Astrocyte of the spinal cord (primary cell): ENCODE data around the gene HK3.

Experiments
- DNase-seq: peaks from one replicate; pipeline ENCODE4 v3.0.0; 2011; ENCODE audit warnings: low read depth, low spot score
- H3K4me3 ChIP-seq: 2 replicates; pipeline ENCODE4 v1.5.1; 2011; ENCODE audit warnings: low read depth, mild to moderate bottlenecking, low read length, moderate library complexity
- CTCF ChIP-seq: IDR thresholded peaks from 2 replicates; pipeline ENCODE4 v1.5.1; 2012; ENCODE audit warnings: low read depth, mild to moderate bottlenecking, low read length, inconsistent platforms
- in situ Hi-C: cut with HindIII; loops from 2 replicates; pipeline ENCODE4 v1.10.0; 2017; ENCODE audit warnings: low sequenced_read_pairs

HK3 gene

DNA sequence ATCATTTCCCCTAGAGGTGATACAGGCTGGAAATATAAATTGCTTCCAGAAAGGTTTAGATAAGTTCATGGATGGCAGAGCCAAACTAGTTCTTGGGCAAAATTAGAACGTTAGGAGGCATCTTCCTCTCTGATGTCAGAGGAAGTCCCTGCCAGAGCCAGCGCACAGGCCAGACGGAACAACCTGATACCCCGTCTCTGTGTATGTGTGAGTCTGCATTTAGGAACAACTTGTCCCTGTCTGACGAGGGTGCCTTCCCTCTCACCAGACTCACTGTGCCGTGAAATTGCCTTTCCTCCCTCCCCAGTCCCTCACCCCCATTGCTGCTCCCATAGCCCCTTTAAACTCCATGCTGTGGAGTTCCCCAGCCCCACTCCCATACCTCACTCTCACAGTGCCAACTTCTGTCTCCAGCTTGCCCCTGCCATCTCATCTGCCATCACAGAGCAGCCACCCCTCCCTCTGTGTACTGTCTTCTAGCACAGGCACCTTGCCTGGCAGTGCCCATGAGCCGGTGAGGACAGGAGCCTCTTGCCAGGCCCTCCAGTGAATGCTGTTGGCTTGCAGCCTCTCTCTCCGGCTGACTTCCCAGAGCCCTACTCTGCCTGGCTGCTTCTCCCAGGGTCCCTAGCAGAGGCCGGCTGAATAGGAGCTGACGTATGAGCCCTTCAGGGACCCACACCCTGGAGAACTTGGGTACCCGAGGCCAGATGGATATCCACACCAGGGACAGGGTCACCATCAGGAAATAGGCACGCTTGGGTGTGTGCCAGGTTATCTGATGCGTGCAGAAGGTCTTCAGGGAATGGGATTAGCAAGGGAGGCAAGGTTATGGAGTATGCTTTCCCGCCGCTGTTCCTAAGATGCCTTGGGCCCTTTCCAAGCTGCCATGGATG, 62.1 kb downstream of the HK3 start:
- DNase-seq: no peak
- in situ Hi-C loops: no loop called here
- H3K4me3 ChIP-seq: no peak overlapping the region
- TF ChIP-seq CTCF: no peak

DNA sequence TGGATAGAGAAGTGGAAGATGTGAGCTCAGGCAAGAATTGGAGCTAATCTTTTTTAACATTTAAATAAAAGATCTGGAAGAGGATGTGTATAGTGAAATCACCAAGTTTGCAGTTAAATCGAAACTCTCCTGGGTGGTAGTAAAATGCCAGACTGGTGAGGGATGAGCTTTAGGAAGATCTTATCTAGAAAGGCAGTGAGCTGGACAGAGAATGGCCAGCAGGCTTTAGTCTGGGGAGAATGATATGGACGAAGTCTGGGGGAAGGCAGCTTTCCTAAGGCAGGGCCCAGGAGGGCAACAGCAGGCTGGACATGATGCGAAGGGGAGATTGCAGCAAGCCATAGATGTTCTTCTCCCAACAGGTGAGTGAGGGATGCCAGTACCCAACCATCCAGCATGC, 63.2 kb downstream of the HK3 start:
- no peak for DNase-seq
- no peak overlapping the region for H3K4me3 ChIP-seq
- in situ Hi-C loops: no loop called here
- no peak for TF ChIP-seq CTCF

GRCh38 chr5:176833286-176833685, 65.9 kb downstream of the HK3 start:
- DNase-seq: no peak
- no peak overlapping the region for H3K4me3 ChIP-seq
- in situ Hi-C loops: no loop called here
- TF ChIP-seq CTCF: no peak

DNA sequence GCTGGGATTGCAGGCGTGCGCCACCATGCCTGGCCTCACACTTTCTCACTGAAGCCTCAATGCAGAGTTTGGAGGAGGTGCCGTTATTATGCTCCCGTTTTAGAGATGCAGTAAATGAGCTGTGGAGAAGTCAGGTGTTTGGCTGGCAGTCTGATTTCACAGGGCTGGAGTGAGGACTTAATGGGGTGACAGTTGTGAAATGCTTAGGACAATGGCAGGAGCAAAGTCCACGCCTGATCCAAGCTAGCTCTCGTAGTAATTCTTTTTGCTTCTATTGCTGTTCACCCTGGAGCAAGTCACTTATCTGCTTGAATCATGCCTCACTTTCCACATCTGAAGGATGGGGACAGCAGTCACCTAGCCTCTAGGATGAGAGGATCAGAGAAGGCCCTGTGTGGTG, 67.0 kb downstream of the HK3 start:
- no peak for TF ChIP-seq CTCF
- in situ Hi-C loops: no loop called here
- DNase-seq: no peak
- no peak overlapping the region for H3K4me3 ChIP-seq

GRCh38 chr5:176831425-176831824, 67.7 kb downstream of the HK3 start:
- TF ChIP-seq CTCF: no peak
- no peak overlapping the region for H3K4me3 ChIP-seq
- in situ Hi-C loops: no loop called here
- DNase-seq: no peak

GRCh38 chr5:176830995-176831423, 68.1 kb downstream of the HK3 start:
- in situ Hi-C loops: no loop called here
- H3K4me3 ChIP-seq: no peak overlapping the region
- no peak for TF ChIP-seq CTCF
- no peak for DNase-seq
